Stimulated activated CD4-positive, alpha-beta T cell treated with anti-CD3 and anti-CD28 coated beads, TNF-alpha, amount 100 ng/mL, for 1 hour (primary cell): ENCODE results near the gene IRF8.
"Not testable (repeated sequence)": the region's sequence is repeated elsewhere in the genome, so short reads cannot be mapped to it uniquely, and the experiment has no call there.

Source experiments
- DNase-seq, 3 donors: peaks; one replicate each; pipeline ENCODE4 v3.0.0-alpha.2; 2020; ENCODE audit warnings: low read depth in 3 of 3, low spot score in 1 of 3

The IRF8 gene

GRCh38 chr16:85892760-85893159 lies 6.2 kb upstream of the IRF8 start:
- DNase-seq: no peak

GRCh38 chr16:85894266-85894665 lies 4.7 kb upstream of the IRF8 start:
- DNase-seq: no peak

- no peak for DNase-seq
These were observed 1.6 kb upstream of the IRF8 start for GRCh38 chr16:85897382-85897781.

GRCh38 chr16:85899444-85899843 lies 482 bp downstream of the IRF8 start:
- DNase-seq: no peak

GRCh38 chr16:85900027-85900792 lies 1.2 kb downstream of the IRF8 start:
- no peak for DNase-seq

- no peak for DNase-seq
These were observed 2.1 kb downstream of the IRF8 start for GRCh38 chr16:85901110-85901509.

- no peak for DNase-seq
These were observed 2.9 kb downstream of the IRF8 start for GRCh38 chr16:85901773-85902365.

GRCh38 chr16:85902366-85903155 lies 3.6 kb downstream of the IRF8 start:
- peak in 2 of 3 donors; percentile 7 to 21 for DNase-seq

GRCh38 chr16:85903559-85903958 lies 4.6 kb downstream of the IRF8 start:
- no peak for DNase-seq

GRCh38 chr16:85905110-85906095 lies 6.4 kb downstream of the IRF8 start:
- DNase-seq: no peak

GRCh38 chr16:85906349-85906748 lies 7.4 kb downstream of the IRF8 start:
- DNase-seq: no peak

GRCh38 chr16:85907231-85907630 lies 8.3 kb downstream of the IRF8 start:
- DNase-seq: not testable (repeated sequence)

GRCh38 chr16:85908444-85908843 lies 9.5 kb downstream of the IRF8 start:
- no peak for DNase-seq

- no peak for DNase-seq
These were observed 10.1 kb downstream of the IRF8 start for GRCh38 chr16:85908889-85909589.

GRCh38 chr16:85909932-85910853 lies 11.2 kb downstream of the IRF8 start:
- DNase-seq: no peak

- no peak for DNase-seq
These were observed 11.9 kb downstream of the IRF8 start for GRCh38 chr16:85910854-85911247.

- DNase-seq: no peak
These were observed 12.4 kb downstream of the IRF8 start for GRCh38 chr16:85911251-85911930.

GRCh38 chr16:85912211-85912974 lies 13.4 kb downstream of the IRF8 start:
- no peak for DNase-seq
